Endothelial cell of coronary artery (primary cell): ENCODE measurements around the gene UBE2M. TPM values are rescaled to one million over a fixed set of nuclear protein-coding genes. Genes with fewer than 3 reads are reported as not detected.

Source experiments
- total RNA-seq: library from RNA; depleted of rRNA; stranded (reverse); fragments of >200 nt; gene quantifications from 2 replicates; pipeline ENCODE4 v1.2.3, GENCODE V29; 2014

Gene UBE2M
- total RNA-seq = 94.9 and 128 TPM in 2 replicates

DNA sequence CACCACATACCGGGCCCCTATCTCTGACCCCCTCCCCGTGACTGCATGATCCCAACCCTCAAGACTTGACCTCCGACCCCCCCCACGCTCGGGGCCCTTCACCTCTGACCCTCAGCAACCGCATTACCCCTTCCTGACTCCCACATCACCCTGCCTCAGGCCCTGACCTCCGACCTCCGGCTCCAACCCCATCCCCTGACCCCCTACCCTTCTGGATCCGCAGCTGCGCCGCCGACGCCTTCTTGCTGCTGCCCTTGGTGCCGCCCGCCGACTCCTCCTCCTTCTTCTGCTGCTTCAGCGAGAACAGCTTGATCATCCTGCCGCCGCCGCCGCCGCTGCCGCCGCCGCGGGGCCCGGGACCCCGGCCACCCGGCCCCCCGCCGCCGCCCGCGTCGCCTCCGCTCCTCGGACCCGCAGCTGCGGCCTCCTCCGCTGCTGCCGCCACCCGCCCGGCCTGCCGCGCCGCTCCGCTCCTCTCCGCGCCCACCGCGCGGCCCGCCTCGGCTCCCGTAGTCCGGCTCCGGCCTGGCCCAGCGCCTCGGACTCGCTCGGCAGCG, at the start of gene UBE2M:
TSS of gene UBE2M (minus strand) at position 546 of the 557 bp plus-strand sequence. CDS start at position 316, 230 bp downstream.

DNA sequence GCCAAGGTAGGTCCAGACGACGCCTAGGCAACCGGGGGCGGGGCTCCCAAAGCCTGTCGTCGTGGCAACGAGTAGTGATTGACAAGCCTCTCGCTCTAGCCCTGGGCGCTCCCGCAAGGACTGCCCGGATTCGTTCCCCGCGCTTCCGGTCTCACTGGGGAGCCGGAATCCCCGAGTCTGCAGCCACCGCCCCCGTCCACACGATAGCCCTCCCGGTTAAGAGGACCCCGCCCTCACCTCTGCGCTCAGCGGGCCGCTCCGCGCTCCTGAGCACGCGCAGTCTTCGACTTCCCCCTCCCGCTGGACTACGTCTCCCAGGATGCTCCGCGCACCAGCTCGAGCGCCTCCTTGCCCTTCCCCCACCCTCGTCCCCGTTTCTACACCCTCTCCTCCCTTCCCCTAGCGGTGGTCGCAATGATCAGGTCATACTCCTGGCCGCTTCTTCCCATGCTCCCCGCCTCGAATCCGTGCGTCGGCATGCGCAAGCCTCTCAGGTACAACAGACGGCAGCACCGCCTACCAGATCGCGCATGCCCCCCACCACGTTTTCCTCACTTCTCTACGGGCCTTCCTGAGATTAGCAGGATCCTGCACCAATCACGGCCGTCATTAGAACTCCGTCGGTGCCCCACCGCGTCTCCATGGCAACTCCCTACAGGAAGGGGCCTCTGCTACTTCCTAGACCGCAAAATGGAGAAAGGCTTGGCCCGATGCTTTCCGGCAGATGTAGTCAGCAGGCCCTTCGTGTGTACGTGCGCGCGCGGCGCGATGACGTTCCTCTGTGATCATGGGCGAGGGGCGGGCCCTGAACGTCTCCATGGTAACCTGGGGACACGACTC, 14.6 kb upstream of the UBE2M start, which contains the start of gene MZF1:
TSS of gene MZF1 (minus strand) at position 518 of the 840 bp plus-strand sequence. CDS start 1,946 bp downstream, outside the sequence.

DNA sequence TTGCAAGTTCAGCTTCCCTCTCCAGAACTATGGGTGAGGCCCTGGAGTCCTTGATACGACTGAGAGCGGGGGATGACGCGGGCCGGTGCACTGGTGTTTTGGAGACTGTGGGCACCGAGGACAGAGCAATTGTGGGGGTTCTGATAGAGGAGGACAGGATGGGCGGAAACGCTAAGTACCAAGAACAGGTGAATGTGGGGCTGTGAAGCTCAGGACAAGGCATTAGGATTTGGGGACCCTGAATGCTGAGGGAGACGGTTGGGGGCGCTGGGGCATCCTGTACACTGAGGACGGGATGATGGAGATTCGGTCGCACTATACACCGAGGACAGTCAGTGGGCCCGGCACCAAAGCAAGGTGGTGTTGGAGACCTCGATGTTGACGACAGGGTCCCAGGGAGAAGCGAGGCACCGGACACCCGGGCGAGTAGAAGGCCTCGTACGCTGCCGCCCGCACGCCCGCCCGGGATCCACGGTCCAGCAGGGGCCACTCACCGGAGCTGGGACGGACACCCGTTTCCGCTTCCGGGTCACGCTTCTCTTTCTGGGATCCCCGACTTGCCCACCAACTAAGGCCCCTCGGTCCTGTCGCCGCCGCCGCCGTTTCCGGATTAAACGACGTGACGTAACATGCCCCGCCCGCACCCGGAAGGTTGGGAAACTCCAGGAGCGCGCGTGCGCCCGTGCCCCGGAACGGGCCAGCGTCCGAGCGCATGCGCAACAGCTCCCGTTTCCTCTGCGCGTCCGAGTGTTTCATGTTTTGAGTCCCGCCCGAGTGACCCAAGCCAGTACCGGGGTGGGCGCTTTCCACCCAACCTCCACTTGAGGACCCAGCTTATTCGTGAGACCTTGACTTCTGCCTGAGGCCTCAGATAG, 3.7 kb downstream of the UBE2M start, which contains the start of gene CHMP2A:
TSS of gene CHMP2A (minus strand) at position 612 of the 875 bp plus-strand sequence. CDS start 893 bp downstream, outside the sequence.

DNA sequence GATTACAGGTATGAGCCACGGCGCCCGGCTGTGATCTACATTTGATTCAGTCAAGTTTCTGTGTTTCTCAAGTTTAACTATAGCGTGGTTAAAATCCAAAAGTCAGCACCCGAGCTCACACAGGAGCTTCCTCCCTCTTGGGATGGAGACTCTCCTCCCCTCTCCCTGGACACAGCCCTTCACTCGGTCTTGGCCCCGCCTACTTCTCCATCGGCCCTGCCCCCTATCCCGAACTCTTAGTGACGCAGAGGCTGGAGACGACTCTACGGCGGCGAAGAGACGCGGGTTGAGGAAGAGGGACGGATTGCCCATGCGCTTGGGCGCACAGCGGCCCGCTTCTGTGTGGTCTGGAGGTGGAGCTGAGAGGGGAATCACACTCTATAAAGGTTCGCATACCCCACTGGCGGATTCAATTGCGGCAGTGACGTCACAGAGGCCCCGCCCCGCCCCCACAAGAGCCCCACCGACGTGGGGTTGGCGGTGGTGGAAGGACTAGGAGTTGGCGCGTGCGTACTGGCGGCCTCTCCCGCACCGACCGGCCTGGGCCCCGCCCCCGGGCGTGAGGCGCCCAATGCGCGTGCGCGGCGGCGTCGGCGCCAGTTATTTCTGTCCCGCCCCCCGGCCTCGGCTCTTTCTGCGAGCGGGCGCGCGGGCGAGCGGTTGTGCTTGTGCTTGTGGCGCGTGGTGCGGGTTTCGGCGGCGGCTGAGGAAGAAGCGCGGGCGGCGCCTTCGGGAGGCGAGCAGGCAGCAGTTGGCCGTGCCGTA, 14.4 kb downstream of the UBE2M start, which contains the start of gene TRIM28:
TSS of gene TRIM28 (plus strand) at position 239 of the 765 bp plus-strand sequence. CDS start 694 bp downstream, outside the sequence.

DNA sequence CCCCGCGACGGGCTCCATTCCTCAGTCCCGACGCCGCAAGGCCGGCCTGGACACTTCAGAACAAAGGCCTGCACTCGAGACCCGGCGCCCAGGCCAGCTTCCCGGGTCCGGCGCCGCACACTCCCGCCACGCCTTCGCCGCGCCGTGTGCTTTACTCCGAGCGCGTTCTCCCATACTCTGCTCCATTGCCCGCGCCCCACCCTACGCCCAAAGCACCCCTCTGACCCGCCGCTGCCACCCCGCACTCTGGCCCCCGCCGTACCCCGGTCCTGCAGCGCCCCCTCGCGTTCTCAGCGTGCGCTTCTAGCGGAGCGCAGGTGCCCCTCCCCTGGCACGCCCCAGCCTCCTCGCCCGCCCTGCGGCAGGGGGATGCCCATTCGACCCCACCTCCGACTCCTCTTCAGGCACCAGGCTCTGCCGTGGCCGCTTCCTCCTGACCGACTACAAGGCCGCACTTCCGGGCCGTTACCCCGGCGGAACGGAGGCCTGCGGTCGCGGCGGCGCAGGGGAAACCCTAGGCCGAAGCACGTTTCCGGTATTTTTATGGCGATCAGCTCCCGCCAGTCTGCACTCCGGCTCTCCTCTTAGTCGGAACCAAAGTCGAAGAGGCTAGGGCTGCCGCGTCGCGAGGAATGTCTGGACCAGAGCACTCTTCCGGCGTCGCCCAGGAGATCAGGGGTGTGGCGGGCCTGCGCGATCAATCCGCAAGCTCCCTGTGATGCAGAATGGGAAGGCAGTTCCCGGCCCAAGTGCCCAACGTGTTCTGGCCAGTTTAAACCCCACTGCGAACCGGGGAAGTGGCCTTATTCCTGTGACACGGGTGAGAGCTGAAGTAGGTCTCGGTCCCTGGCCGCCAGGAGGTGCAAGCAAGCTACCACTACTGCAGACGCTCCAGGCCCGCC, 38.8 kb downstream of the UBE2M start, which contains the start of gene ZBTB45:
TSS of gene ZBTB45 (minus strand) at position 456 of the 902 bp plus-strand sequence. CDS start 2,137 bp downstream, outside the sequence.

DNA sequence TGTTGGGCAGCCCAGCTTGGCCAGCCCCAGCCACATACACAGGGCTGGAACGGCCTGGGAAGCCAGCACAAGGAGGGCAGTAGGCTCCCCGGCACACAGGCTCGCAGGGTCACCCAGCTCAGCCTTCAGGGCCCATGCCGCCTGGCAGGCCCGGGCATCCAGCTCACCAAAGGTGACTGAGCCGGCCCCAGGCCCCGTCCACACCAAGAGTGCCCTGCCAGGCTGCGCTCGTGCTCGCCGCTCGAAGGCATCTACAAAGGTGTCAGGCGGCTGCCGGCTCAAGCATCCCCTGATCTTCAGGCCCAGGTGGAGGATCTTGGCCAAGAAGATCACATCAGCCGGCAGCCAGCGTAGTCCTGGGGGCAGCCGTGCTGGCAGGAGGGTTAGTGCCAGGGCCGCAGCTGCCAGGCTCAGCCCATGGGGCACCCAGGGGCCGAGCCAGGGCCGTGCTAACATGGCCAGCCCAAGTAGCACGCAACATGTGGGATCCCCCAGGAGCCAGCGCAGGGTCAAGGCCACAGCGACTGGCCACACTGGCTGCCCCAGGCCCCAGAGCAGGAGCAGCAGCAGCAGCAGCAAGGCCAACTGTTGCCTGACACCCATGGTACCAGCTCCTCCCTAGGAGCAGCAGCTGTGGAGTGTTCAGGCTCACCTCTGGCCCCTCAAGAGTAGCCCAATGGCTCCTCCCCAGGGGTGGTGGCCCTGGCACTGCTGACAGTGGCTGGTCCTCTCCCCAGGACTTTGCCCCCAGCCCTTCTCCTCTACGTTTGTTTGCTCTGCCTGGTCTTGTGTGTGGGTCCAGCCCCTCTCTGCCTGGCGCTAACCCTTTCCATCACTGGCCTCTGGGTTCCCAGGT, 46.8 kb downstream of the UBE2M start, which contains the start of gene SLC27A5:
TSS of gene SLC27A5 (minus strand) at position 640 of the 856 bp plus-strand sequence. CDS start at position 603, 37 bp downstream.

Other genes starting within 250 kb of the UBE2M start
- 1.9 and 2.7 TPM in 2 replicates for gene ZSCAN22, start 231.6 kb downstream of the UBE2M start, total RNA-seq
- gene A1BG, start 205.1 kb downstream of the UBE2M start, total RNA-seq = 6.0 and 10.4 TPM in 2 replicates
- gene ZNF497, start 195.9 kb downstream of the UBE2M start, total RNA-seq = 0.81 and 1.1 TPM in 2 replicates
- gene ZNF837, start 177.6 kb downstream of the UBE2M start, total RNA-seq = 0.66 and 1.2 TPM in 2 replicates
- 2,645 and 2,757 TPM in 2 replicates for gene RPS5, start 171.3 kb downstream of the UBE2M start, total RNA-seq
- 0.09 TPM in 1 of 2 replicates, not detected in the other for gene RNF225, start 163.0 kb downstream of the UBE2M start, total RNA-seq
- 12.2 and 13.4 TPM in 2 replicates for gene ZNF584, start 150.0 kb downstream of the UBE2M start, total RNA-seq
- 6.2 and 6.8 TPM in 2 replicates for gene ZNF132, start 118.5 kb downstream of the UBE2M start, total RNA-seq
- gene ZNF324B, start 107.0 kb downstream of the UBE2M start, total RNA-seq = 7.6 and 8.7 TPM in 2 replicates
- gene ZNF324, start 91.5 kb downstream of the UBE2M start, total RNA-seq = 11.1 and 12.5 TPM in 2 replicates
- 4.6 and 4.9 TPM in 2 replicates for gene ZNF446, start 82.3 kb downstream of the UBE2M start, total RNA-seq
- gene SLC27A5, start 46.6 kb downstream of the UBE2M start, total RNA-seq = 10.2 and 16.6 TPM in 2 replicates
- gene ZBTB45, start 38.8 kb downstream of the UBE2M start, total RNA-seq = 5.8 and 7.5 TPM in 2 replicates
- gene TRIM28, start 14.5 kb downstream of the UBE2M start, total RNA-seq = 476 and 517 TPM in 2 replicates
- gene CHMP2A, start 3.5 kb downstream of the UBE2M start, total RNA-seq = 126 and 141 TPM in 2 replicates
- gene MZF1, start 14.7 kb upstream of the UBE2M start, total RNA-seq = 9.2 and 12.8 TPM in 2 replicates